ENCODE data around the gene ACBD6.

The ACBD6 gene

GRCh38 chr1:180251526-180252305 lies 250.7 kb downstream of the ACBD6 start:
- DNase-seq = no peak

GRCh38 chr1:180250883-180251509 lies 251.4 kb downstream of the ACBD6 start:
- DNase-seq = no peak

DNA sequence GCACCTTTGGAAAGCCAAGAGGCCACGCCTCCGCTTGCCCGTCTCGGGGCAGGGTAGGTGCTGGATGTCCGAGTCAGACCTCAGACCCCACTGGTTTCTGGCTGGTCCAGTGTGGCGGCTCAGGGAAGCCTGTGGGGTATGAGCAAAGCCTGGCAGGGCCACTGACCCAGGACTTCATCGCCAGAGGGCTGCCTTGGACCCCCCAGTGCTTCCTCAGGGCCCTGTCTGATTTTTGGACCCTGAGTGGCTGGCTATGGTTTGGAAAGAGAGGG lies 251.9 kb downstream of the ACBD6 start:
- DNase-seq = no peak

DNA sequence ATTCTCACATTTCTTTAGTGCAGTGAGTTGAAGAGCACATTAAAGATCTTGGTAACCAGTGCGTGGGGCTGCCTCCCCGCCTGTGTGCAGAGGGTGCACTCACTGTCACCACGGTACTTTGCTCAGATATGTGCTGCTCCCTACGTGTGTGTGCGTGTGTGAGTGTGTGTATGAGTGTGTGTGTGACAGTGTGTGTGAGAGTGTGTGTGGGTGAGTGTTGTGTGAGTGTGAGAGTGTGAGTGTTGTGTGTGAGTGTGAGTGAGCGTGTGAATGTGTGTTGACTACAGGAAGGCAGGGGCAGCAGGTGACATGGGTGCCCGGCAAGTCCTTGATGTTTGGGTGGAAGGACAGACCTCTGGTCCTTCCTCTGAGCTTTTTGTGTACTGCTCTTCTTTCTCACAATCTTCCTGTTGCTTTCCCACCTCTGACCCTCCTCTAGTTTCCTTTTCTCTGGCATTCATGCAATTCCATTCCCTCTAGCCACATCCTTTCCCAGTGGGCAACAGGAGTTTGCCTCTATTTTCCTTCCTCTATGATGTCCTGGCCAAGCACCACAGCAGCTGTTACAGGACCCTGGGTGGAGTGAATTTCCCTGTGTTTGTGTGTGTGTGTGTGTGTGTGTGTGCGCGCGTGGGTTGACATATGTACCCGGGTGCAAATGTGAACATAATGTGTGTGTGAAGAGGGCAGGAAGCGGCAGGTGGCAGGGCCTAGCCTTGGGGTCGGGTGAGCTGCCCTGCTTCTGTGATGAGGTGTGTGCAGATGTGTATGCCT lies 252.5 kb downstream of the ACBD6 start:
- DNase-seq = no peak

DNA sequence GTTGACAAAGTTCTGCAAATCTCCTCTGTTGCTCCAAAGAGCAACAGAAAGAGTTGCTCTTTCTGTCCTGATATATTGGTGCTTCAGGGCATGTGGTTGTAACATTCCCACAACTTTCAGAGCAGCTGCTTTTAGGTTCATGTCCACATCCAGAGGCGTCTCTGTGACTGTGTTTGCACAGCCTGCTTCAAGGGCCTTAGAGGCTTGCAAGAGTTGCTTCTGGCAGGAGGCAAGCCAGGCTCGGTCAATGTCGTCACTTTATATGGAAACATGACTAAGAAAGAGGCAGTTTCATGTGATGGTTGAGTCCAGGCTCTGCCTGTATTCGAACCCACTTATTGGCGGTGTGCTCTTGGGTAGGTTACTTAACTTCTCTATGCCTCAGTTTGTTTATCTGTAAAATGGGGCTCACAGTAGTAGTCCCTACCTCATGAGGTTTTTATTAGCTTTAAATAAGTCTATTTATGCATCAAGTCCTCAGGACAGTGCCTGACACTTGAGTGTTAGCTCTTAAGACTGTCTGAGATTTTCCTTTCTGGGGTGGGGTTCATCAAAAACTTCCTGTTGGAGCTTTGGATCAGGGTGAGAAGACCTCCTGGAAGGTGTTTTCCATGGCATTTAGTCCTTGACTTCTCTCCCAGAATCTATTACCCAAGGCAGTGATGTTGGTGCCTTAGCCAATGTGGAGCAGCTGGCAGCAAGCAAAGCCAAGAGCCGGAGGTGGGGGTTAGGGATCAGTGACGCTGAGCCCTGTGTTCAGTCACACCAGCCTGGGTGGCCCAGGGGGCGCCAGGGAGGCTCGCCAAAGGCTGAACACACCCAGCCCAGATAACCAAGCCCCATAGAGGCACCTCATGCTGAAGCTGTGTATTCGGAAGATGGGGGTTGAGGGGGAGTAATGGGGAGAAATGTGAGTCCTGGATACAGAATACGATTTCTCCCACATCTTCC lies 253.4 kb downstream of the ACBD6 start:
- no peak for DNase-seq

DNA sequence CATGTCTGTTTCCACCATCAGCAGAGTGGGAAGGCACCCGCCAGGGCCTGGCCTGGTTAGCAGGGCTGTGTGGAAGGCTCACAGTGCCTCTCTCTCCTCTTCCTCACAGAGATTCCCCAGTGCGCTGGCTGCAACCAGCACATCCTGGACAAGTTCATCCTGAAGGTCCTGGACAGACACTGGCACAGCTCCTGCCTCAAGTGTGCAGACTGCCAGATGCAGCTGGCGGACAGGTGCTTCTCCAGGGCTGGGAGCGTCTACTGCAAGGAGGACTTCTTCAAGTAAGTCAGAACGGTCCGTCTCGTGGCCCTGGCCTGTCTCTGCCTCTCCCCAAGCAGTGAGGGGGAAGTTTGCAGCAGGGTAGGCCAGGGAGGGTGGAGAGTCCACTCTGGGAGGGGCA lies 254.2 kb downstream of the ACBD6 start:
- no peak for DNase-seq

GRCh38 chr1:180247580-180247979 lies 254.8 kb downstream of the ACBD6 start:
- DNase-seq = no peak

DNA sequence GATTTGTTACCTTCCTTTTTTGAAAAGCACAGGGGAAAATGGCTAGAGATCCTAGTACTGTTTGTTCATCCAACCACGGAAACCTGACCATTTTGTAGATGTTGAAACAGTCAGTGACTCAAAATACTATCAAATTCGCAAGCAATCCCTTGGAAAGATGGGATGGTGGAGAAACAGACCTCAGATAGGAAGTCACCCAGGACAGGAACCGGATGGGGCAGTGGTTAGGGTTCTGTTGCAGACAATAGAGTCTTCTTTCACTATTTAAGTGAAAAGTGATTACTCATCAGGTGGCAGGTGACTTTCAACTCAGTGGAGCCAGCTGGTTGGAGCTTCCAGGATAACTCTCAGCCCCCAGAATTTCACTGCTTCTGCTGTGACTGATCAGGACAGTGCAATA lies 255.3 kb downstream of the ACBD6 start:
- DNase-seq = no peak

DNA sequence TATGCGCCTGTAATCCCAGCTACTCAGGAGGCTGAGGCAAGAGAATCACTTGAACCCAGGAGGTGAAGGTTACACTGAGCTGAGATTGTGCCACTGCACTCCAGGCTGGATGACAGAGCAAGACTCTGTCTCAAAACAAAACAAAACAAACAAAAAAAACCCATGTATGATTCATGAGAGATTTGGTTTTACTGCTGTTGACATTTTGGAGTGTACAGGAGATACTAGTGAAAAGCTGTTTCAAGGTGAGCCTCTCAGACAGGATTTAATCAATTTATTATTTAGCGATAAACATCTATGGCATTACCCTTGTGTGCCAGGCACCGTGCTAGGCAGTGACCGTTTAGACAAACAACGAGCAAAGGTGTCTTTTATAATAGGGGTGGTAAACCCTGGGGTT lies 255.8 kb downstream of the ACBD6 start:
- DNase-seq = no peak

- no peak for DNase-seq
Measured at GRCh38 chr1:180244840-180245239, 257.5 kb downstream of the ACBD6 start.

DNA sequence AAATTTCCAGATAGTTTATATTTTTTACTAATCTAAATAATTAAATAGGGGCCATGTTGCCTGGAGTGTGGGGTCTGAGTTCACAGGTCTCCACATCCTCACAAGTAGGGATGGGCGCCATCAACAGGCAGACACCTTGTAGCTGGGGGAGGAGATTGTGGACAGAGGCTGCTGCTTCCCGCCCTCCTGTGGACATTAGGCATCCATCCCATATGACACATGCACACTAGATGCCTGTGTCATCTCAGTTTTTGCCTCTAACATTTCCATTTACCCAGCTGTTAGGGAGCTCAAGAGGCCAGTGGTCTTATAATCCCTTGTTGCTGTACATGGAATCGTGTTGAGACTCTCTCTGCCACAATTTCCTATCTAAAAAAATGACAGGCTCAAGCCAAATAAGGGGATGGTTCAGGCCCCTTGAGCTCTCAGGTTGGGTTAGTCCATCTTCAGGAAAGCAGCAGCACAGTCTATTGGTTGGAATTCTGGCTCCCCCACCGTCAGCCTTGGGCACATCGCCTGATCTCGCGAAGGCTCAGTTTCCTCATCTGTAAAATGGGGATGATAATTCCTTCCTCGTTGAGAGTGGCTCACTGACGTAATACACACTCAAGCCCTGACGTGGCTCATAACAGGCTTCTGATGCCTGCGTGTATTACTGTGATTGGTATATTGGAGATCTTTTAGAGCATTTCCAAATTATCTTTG lies 258.7 kb downstream of the ACBD6 start:
- DNase-seq = no peak

GRCh38 chr1:180241716-180242544 lies 260.4 kb downstream of the ACBD6 start:
- no peak for DNase-seq

GRCh38 chr1:180239145-180240096 lies 263.0 kb downstream of the ACBD6 start:
- no peak for DNase-seq

DNA sequence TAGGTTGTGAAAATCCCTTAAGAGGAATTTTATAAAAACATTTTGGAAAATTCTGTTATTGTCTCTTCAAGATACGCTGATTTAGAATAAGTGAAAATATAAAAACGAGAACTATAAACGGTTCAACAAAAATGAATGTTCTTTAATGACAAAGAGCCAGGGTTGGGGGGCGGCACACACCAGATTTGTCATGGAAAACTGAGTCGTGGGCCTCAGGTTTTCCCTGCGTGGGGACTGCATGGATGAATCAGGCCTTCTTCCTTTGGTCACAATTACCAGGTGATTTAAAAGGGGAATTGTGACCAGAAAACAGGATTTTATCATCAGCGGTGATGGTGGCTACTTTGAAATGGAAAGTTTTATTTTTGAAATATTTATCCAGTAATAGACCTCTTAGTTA lies 263.7 kb downstream of the ACBD6 start:
- no peak for DNase-seq

Data from activated CD4-positive, alpha-beta T cell treated with anti-CD3 and anti-CD28 coated beads, Interleukin-2, amount 50 U/mL, for 1 hour (primary cell).